ENCODE results near the gene GTPBP4.

The GTPBP4 gene

GRCh38 chr10:972763-973162 lies 15.5 kb upstream of the GTPBP4 start:
- TF ChIP-seq ZNF565 (CRISPR knock-in tag; conservative IDR thresholded peaks at IDR 0.05; ENCODE audit: low read depth): no peak
- no peak for TF ChIP-seq CSDC2 (CRISPR knock-in tag; IDR thresholded peaks at IDR 0.05)
- no peak for TF ChIP-seq CSRNP3 (CRISPR knock-in tag; IDR thresholded peaks at IDR 0.05)
- TF ChIP-seq TSHZ2 (CRISPR knock-in tag; IDR thresholded peaks at IDR 0.05): no peak
- no peak for TF ChIP-seq ZNF8 (CRISPR knock-in tag; IDR thresholded peaks at IDR 0.05)
- no peak for TF ChIP-seq ZFP30 (CRISPR knock-in tag; IDR thresholded peaks at IDR 0.05)
- TF ChIP-seq TOX (CRISPR knock-in tag; IDR thresholded peaks at IDR 0.05; ENCODE audit: borderline replicate concordance): no peak
- no peak for TF ChIP-seq ESRRG (CRISPR knock-in tag; IDR thresholded peaks at IDR 0.05)
- no peak for TF ChIP-seq GLIS3 (CRISPR knock-in tag; IDR thresholded peaks at IDR 0.05)
- TF ChIP-seq ZC3H10 (CRISPR knock-in tag; IDR thresholded peaks at IDR 0.05): no peak
- TF ChIP-seq TCF4 (CRISPR knock-in tag; IDR thresholded peaks at IDR 0.05; ENCODE audit: borderline replicate concordance): no peak
- no peak for TF ChIP-seq RARB (CRISPR knock-in tag; IDR thresholded peaks at IDR 0.05)
- TF ChIP-seq SNAI2 (CRISPR knock-in tag; IDR thresholded peaks at IDR 0.05): no peak
- TF ChIP-seq BACH2 (CRISPR knock-in tag; IDR thresholded peaks at IDR 0.05; ENCODE audit: borderline replicate concordance): no peak
- no peak for TF ChIP-seq ZFP3 (CRISPR knock-in tag; IDR thresholded peaks at IDR 0.05)
- TF ChIP-seq POU6F1 (CRISPR knock-in tag; IDR thresholded peaks at IDR 0.05; ENCODE audit: borderline replicate concordance, low read depth): no peak
- TF ChIP-seq ZNF70 (CRISPR knock-in tag; IDR thresholded peaks at IDR 0.05): no peak
- TF ChIP-seq ARNTL (CRISPR knock-in tag; IDR thresholded peaks at IDR 0.05; ENCODE audit: borderline replicate concordance, low read depth): no peak
- no peak for TF ChIP-seq PATZ1 (CRISPR knock-in tag; IDR thresholded peaks at IDR 0.05; ENCODE audit: borderline replicate concordance)
- no peak for TF ChIP-seq OSR1 (CRISPR knock-in tag; IDR thresholded peaks at IDR 0.05)
- no peak for ATAC-seq

GRCh38 chr10:974038-974784 lies 14.0 kb upstream of the GTPBP4 start:
- ATAC-seq: no peak
- TF ChIP-seq GLIS3 (CRISPR knock-in tag; IDR thresholded peaks at IDR 0.05) (no peak), ESRRG (CRISPR knock-in tag; IDR thresholded peaks at IDR 0.05) (no peak)

GRCh38 chr10:974785-975074 lies 13.5 kb upstream of the GTPBP4 start:
- no peak for ATAC-seq
- TF ChIP-seq TOX (CRISPR knock-in tag; IDR thresholded peaks at IDR 0.05; ENCODE audit: borderline replicate concordance) (no peak), PPARA (CRISPR knock-in tag; IDR thresholded peaks at IDR 0.05; ENCODE audit: borderline replicate concordance) (no peak)

- no peak for ATAC-seq
- TF ChIP-seq CSRNP3 (CRISPR knock-in tag; IDR thresholded peaks at IDR 0.05) (no peak), CREB5 (CRISPR knock-in tag; IDR thresholded peaks at IDR 0.05; ENCODE audit: low read depth) (no peak)
Observed at GRCh38 chr10:976316-976715, 11.9 kb upstream of the GTPBP4 start.

Data from SK-N-SH treated with all-trans-retinoic acid at 6 μM for 48 hours (cell line).